ENCODE results near the gene MS4A12.

The MS4A12 gene

GRCh38 chr11:60511393-60511792 is 18.8 kb downstream of the MS4A12 start:
- TF ChIP-seq, protein P1, sequence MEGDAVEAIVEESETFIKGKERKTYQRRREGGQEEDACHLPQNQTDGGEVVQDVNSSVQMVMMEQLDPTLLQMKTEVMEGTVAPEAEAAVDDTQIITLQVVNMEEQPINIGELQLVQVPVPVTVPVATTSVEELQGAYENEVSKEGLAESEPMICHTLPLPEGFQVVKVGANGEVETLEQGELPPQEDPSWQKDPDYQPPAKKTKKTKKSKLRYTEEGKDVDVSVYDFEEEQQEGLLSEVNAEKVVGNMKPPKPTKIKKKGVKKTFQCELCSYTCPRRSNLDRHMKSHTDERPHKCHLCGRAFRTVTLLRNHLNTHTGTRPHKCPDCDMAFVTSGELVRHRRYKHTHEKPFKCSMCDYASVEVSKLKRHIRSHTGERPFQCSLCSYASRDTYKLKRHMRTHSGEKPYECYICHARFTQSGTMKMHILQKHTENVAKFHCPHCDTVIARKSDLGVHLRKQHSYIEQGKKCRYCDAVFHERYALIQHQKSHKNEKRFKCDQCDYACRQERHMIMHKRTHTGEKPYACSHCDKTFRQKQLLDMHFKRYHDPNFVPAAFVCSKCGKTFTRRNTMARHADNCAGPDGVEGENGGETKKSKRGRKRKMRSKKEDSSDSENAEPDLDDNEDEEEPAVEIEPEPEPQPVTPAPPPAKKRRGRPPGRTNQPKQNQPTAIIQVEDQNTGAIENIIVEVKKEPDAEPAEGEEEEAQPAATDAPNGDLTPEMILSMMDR (IDR thresholded peaks at IDR 0.05; ENCODE audit: low read depth, low read length), result no peak
- H3K4me3 ChIP-seq (ENCODE audit: low read depth, low read length), result no peak overlapping the region
- no peak for DNase-seq (ENCODE audit: low read depth, low spot score)
- in situ Hi-C loops (cut with HindIII; ENCODE audit: low sequenced_read_pairs), result no loop called here

DNA sequence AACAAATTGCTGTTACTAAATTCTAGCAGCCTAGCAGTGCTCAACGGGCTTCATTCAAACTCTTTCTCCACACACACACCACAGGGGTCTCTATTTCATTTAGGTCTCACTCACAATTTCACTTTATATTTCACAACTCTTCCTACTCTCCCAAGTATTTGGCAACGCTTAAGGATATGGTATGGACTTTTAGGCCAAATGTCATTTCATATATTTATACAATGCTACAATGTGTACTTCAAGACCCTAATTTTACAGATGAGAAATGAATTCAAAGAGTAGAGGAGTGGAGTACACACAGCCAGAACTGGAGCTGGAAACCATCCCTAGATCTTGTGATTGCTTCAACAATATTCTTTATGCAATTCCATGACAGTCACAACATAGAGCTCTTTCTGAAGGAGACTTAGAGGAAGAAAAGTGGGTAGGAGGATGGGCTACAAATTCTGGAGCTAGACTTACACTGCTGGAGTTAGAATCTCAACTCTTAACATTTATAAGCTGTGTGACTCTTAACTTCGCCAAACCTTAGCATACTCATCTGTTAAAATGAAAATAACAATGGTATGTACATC is 20.2 kb downstream of the MS4A12 start:
- TF ChIP-seq, protein P1 (IDR thresholded peaks at IDR 0.05; ENCODE audit: low read depth, low read length), result no peak
- in situ Hi-C loops (cut with HindIII; ENCODE audit: low sequenced_read_pairs), result no loop called here
- DNase-seq (ENCODE audit: low read depth, low spot score), result no peak
- no peak overlapping the region for H3K4me3 ChIP-seq (ENCODE audit: low read depth, low read length)

DNA sequence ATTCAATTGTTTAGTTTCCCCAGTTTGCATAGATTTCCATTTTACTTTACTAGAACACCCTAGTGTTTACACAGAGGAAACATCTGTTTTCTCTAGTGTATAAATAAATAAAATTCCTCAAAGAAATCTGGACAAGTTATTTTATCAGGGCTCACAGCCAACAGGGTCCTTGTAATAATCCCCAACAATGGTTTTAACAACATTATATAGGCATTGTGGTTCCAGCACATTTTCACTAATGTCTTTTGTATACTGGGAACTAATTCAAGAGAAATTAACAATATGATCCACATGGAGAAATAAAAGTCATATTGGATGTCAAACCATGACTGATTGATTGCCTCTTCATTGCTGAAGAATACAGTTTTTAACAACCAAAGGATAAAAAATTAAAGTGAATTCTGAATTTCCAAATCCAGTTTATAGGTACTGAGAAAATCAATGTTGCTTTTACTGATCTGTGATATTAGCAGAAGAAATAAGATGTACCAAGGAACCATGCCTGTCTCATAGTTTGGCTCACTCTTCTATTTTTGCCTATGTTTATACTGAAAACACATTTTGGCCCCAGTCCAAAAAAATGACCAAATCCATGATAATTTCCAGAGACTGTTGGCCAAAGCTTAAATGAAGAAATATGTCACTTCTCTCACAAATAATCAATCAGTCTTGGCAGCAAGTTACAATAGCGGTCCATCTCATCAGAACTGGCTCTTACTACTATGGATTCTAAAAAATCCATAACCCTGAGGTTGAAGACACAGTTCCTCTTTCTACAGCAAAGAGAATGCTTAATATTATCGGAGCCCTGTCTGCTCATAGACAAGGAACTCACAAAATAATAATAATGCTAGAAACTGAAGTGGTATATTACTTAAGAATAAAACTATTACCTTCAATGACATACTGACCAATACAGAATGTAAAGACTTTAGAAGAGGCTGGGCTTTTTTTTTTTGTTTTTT is 21.2 kb downstream of the MS4A12 start:
- in situ Hi-C loops (cut with HindIII; ENCODE audit: low sequenced_read_pairs), result no loop called here
- TF ChIP-seq, protein P1 (IDR thresholded peaks at IDR 0.05; ENCODE audit: low read depth, low read length), result no peak
- no peak for DNase-seq (ENCODE audit: low read depth, low spot score)
- no peak overlapping the region for H3K4me3 ChIP-seq (ENCODE audit: low read depth, low read length)

DNA sequence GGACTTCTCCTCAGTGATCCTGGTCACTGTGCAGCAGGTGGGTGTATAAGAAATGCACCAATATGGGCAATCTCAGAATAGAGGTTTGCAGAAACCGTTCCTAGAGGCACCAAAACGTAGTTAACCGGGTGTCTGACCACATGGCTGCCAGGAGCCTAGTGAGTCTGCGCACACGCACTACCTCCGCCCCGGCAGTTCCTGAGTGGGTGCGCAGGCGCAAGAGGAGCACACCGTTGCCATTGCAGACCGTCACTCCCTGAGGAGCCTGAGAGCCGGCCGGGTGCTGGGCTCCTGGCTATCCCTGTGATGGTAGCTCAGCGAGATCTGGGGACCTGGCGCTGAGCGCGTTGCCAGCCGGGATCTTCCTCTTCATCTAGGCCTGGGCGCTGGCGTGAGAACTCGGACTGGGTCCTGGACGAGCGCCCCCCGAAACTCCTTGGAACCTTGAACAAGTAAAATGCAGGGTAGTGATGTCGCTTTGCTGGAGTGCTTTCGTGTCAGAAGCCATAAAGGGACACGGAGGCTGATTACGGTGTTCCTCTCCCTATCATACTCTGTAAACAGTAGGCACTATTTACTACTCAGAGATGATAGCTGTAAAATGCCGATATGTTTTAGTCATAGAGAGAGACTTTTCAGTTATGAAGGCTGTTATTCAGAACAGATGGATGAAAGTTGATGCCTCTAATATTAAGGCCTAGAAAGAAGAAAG is 22.7 kb downstream of the MS4A12 start, which contains the start of gene MS4A13:
TSS of gene MS4A13 (plus strand) at position 249 of the 712 bp plus-strand sequence. CDS start 2,692 bp downstream, outside the sequence.
- TF ChIP-seq, protein P1 (IDR thresholded peaks at IDR 0.05; ENCODE audit: low read depth, low read length), result no peak
- in situ Hi-C loops (cut with HindIII; ENCODE audit: low sequenced_read_pairs), result no loop called here
- DNase-seq (ENCODE audit: low read depth, low spot score), result no peak
- H3K4me3 ChIP-seq (ENCODE audit: low read depth, low read length), result no peak within 1 kb of the TSS

DNA sequence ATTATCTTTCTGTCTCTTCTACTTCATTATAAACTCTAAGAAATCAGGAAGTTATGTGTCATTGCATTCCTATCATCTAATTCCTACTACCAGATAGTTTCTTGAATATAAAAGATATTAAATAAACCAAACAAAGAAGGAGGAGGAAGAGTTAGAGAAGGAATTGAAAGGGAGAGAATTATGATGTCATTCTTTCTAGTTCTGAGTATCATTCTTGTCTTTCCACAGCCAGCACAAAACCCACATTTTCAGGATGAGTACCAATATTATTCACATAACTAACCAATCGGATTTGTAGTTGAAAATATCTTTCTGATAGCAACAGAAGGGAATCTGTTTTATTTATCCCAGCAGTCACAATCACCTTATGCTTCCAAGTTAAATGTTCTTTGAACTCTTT is 35.9 kb downstream of the MS4A12 start:
- in situ Hi-C loops (cut with HindIII; ENCODE audit: low sequenced_read_pairs), result no loop called here
- no peak overlapping the region for H3K4me3 ChIP-seq (ENCODE audit: low read depth, low read length)
- no peak for DNase-seq (ENCODE audit: low read depth, low spot score)
- TF ChIP-seq, protein P1 (IDR thresholded peaks at IDR 0.05; ENCODE audit: low read depth, low read length), result no peak

GRCh38 chr11:60528934-60529333 is 36.4 kb downstream of the MS4A12 start:
- H3K4me3 ChIP-seq (ENCODE audit: low read depth, low read length), result no peak overlapping the region
- in situ Hi-C loops (cut with HindIII; ENCODE audit: low sequenced_read_pairs), result no loop called here
- TF ChIP-seq, protein P1 (IDR thresholded peaks at IDR 0.05; ENCODE audit: low read depth, low read length), result no peak
- DNase-seq (ENCODE audit: low read depth, low spot score), result no peak
